ENCODE data around the gene GLUL.

- TF ChIP-seq CTCF (IDR thresholded peaks at IDR 0.05) (no peak), POLR2A (IDR thresholded peaks at IDR 0.05) (no peak)
These were observed 38.9 kb upstream of the GLUL start for GRCh38 chr1:182430263-182431068.

Measured in sigmoid colon (tissue), 3 donors.